ENCODE results near the gene HINT3.

- TF ChIP-seq POLR2A (IDR thresholded peaks at IDR 0.05) = no peak
- TF ChIP-seq, protein P1, sequence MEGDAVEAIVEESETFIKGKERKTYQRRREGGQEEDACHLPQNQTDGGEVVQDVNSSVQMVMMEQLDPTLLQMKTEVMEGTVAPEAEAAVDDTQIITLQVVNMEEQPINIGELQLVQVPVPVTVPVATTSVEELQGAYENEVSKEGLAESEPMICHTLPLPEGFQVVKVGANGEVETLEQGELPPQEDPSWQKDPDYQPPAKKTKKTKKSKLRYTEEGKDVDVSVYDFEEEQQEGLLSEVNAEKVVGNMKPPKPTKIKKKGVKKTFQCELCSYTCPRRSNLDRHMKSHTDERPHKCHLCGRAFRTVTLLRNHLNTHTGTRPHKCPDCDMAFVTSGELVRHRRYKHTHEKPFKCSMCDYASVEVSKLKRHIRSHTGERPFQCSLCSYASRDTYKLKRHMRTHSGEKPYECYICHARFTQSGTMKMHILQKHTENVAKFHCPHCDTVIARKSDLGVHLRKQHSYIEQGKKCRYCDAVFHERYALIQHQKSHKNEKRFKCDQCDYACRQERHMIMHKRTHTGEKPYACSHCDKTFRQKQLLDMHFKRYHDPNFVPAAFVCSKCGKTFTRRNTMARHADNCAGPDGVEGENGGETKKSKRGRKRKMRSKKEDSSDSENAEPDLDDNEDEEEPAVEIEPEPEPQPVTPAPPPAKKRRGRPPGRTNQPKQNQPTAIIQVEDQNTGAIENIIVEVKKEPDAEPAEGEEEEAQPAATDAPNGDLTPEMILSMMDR (IDR thresholded peaks at IDR 0.05) = no peak
Measured at GRCh38 chr6:125979101-125979500, 22.5 kb downstream of the HINT3 start.
